ENCODE results near the gene MAPRE3.

MAPRE3 gene

DNA sequence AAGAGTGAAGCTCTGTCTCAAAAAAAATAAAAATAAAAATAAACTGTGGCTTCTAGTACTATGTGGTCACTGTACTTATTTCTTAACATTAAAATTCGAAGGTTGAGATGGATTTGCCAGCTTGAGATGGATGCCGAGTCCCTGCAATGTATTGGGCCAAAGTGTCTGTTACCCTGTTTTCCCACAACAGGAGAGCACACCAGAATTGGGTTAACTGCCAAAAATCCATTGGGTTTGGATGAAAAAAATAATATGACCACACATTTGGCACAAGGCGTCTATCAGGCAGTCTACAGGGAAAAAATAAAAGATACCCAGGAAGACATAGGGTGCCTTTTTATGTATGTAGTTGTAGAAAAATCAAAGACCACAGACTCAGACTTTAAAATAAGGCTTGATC lies 19.2 kb upstream of the MAPRE3 start:
- no peak for DNase-seq

DNA sequence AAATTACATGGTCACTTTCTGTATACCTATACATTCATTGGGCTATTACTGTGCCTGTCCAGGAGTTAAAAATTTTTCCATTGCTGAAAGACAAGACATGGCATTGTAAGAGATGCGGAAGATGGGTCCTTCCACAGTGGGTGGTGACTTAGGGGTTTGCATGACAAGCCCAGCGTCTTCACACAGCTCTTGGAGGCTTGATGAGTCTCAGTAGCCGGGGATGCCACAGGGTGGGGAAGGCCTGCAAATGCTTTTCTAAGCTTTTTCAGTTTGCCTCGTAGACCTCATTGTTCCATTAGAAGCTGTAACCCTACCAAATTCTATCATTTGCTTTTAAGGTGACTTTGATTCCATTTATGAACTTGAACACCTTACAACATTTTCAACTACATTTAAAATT lies 18.1 kb upstream of the MAPRE3 start:
- DNase-seq: peak; percentile 36

DNA sequence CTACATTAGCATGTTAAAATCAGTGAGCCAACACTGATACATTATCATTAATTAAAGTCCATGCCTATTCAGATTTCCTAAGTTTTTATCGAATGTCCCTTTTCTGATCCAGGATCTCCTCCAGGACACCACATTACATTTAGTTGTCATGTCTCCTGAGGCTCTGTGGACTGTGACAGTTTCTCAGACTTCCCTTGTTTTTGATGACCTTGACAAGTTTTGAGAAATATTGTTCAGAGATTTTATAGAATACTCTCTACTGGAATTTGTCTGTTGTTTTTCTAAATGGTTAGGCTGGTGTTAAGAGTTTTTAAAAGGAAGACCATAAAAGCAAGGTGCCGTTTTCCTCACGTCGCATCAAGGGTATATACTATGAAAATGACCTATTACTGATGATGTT lies 16.3 kb upstream of the MAPRE3 start:
- no peak for DNase-seq

DNA sequence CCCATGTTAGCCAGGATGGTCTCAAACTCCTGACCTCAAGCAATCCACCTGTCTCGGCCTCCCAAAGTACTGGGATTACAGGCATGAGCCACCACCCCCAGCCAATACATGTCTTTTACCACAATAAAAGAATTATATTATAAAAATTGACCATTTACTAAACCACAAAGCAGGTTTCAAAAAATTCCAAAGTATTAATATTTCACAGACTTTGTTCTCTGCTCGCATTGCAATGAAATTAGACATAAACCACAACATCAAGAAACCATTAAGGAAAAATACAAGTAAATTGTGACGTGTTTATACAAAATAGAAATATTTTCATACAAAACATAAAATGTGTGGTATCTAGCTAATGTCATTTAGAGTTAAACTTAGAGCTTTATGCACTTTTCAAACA lies 13.4 kb upstream of the MAPRE3 start:
- no peak for DNase-seq

DNA sequence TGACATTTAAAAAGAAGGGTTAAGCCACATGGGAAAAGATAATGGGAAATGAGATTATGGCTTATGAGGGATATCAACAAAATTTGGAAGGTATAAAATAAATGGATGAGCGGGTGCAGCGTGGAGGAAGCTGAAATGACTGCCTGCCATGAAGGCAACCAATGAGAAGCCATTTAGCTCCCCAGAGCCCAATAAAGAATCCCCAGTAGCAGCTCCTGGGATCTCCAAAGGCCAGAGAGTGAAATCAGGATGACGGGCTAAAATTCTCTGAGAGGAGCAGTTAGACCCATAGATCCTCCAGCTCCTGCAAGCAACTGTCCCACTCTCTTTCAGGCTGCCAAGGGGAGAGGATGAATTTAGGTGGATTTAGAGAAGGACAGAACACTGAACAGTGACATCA lies 12.9 kb upstream of the MAPRE3 start:
- DNase-seq: peak; percentile 15

DNA sequence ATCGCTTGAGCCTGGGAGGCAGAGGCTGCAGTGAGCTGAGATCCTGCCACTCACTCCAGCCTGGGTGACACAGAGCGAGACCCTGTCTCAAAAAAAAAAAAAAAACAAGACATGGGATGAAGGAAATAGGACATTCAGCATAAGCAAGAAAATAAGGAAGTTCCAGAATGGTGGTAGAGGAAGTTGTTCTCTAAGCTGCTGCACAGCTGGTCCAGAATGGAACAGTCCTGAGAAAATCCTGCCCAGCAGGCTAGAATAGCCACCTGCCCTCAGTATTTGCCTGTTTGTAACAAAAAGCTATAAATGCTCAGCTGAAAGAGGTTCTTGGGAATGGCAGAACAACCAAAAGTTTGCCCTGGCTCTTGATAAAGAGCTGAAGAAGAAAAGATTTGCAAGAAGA lies 11.1 kb upstream of the MAPRE3 start:
- no peak for DNase-seq

DNA sequence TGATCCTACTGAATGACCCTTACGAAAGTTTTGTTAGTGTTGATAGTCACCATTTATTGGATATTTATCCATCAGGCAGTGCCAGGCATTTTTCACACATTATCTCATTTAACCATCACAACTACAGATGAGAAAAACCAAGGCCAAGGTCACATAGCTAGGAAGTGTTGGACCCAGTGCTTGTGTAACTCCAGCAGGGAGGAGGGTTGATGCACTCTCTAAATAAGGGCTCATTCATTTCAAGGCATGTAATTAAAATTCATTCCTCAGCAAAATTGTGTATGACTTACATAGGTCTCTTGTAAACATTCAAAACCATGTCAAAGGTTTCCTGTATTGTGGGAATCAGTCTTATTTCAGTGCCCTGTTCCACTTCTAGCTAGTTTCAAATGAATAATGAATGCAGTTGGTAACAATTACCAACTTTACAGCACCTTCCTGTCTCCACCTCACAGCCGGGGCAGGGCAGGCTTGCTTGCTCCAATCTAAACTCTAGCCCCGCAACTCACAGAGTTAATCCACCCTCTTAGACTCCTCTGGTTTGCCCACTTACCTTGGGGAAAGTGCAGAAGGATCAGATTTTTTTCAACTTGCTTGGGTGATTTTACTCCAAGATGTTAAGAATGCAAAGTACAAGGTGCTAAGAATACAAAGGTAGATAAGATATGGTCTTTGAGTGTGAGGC lies 5.8 kb upstream of the MAPRE3 start:
- DNase-seq: no peak

DNA sequence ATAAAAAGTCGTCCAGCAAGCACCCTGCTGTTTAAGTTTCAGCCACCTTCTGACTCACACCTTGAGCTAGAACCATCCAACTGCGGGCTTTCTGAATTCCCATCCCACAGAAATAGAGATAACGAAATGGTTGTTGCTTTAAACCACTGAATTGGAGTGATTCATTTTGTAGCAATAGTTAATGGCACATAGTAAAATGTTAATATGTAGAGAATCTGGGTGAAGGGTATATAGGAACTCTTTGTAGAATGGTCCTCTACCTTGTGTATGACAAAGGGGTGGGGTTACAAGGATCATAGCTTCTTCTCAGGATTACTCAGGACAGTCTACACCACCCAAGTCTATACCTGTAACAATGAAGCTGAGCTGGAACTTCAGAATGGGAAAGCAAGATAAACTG lies 2.4 kb upstream of the MAPRE3 start:
- no peak for DNase-seq

DNA sequence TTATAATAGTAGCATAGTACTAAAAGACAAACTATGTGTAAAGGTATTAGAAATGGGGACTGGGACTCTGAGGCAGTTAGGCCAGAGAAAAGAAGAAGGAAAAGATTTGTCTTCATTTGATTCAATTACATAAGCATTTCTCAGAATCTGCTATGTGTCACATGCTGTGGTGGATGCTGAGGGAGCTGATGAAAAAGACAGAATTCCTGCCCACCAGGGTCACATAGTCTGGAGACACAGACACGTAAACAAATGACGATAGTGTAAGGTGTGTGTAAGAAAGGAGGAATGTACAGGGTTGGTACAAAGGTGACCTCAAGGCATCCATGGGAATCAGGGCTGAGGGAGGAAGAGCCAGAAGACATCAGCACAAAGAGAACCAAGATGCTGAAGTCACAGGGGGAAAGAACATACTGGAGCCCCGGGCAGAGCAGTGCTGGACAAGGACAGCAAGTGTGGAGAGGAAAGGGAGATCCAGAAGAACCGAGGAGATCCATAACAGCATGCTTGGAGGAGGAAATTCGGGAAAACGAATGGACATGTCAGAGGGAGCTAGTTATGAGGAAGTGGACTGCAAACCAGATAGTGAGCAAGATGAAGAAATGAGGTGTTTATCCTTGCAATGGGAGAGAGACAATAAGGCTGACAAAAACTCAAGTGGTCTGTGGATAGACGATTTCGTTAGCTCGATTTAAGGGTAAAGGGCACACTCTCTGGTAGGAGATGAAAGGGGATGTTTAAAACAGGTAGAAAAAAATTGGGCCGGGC lies 1.2 kb upstream of the MAPRE3 start:
- no peak for DNase-seq

DNA sequence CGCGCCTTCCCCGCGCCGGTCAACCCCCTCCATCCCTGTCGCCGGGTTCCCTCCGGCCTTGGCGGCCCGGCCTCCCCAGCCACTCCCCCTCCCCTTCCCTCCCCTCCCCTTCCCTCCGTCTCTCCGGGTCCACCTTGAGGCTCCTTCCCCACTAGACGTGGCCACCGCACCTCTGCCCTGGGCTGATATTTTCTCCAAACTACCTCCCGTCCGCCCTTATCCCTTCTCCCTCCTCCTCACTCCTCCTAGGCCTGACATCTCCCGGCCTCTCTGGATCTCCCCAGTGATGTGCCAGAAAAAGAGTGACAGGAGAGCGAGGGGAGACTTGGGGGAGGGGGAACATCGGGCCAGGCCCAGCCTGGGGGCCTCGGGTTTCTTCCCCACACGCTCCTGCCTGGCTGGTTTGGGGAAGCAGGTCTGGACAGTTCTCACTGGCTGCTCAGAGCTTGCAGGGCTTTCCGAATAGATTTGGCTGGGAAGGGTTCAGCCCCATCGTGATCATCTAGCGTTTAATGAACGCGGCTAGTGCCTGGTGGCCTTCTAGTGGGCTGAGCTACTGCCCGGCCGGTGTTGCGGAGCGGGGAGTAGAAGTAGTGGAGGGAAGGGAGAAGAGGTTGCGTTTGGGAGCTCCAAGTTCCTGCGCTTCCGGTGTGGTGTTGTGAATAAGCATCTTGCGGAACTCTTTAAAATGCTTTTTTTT lies 641 bp downstream of the MAPRE3 start:
- no peak for DNase-seq

DNA sequence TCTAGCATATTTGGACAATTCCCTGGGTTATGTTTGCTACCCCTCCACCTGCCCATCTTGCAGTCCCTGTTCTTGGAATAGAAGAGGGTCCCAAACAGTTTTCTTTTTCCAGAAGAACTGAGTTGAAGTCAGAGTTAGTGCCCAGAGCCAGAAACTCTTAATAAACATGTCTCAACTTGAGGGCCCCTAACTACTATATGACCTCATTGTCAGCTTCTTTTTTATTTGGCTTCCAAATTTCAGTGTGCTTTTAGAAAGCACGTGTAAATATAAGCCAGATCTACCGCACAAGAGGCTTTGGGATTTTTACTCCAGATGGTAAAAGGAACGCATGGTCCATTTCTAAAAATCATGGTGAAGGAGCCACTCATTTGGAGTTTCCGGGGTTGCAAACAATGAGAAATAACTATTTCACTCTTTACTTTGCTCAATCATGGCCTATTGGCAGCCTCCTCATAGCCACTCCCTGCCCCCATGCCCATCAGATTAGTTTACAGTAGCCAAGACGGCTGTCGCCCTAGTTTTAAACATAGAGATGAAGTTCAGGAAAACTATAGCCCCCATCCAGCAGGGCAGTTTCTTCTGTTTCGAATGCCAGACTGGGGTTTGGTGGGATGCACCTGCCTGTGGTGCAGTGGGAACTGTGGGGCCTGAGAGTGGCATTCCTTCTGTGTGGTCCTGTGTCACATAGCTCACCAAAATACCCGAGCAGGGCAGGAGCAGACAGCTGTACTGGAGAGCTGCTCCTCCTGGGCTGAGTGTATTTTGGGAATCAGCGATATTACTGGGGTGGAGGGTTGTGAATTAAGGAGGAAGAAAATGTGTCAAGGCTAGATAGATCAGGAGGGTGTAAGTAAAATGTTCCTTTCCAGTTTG lies 1.7 kb downstream of the MAPRE3 start:
- no peak for DNase-seq

DNA sequence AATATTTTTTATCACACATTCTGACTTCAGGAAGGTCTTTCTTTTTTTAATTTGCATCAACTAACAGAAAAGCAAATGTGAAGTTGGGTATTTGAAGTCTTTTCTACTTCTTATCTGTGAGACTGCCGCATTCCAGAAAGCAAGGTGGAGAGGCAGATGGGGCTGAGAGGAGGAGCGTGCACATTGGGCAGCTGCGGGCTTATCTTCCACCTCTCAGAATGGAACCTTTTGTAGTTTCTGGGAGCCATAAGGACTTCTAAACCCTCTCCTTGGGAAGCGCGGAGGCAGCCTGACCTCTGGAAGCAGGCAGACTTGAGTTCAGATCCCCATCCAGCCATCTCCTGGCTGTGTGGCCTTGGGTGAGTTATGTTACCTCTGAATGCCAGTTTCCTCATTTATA lies 3.9 kb downstream of the MAPRE3 start:
- no peak for DNase-seq

DNA sequence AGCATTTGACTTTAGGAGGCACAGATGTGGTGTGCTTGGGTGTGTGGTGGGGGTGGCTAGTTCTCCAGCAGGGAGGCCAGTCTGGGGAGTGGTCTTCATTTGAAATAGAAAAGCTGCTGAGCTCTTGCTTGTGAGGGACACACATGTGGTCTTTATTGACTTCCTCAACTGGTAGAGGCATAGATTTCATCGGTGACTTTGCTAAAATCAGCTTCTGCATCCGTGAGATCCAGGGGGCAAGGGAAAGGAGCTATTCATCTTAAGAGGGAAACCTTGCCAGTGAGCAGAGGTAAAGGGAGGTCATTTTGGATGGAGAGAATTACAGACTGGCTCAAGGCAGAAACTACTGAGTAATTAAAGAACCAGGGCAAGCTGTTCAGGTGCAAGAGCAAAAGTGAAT lies 4.7 kb downstream of the MAPRE3 start:
- no peak for DNase-seq

DNA sequence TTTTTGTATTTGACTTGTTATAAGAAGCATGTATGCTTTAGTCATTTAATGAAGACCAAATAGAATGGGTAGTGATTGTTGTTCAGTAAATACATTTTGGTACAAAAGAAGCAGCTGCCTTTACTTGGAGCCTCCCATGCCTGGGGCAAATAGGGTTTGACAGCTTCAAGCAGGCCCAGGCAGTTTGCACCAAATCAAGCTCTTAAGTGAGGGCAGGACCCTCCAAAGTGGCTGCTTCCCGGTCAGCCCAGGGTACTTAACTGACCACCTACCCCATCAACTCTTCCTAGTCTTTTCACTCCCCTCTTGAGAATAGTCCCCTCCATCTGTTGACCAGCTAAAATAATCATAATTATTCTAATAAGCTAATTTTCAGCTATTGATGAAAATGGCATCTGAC lies 5.2 kb downstream of the MAPRE3 start:
- no peak for DNase-seq

DNA sequence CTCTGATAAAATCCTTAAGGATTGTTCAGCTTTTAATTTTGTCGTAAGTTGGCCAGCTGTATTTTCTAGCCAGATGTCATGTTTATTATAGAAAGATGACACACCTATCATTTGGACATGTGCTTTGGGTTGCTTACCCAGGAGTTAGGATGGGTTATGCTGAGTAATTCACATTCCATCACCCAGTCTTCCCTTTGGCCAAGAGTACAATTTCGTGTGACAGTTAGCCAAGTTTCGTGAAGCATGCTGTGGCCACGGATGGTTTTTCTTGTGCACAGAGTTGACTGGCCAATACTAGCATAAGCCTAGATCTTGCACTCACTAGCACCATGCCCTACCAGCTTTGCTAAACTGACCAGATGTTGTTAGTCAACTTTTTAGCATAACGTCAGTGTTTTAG lies 5.8 kb downstream of the MAPRE3 start:
- DNase-seq: no peak

DNA sequence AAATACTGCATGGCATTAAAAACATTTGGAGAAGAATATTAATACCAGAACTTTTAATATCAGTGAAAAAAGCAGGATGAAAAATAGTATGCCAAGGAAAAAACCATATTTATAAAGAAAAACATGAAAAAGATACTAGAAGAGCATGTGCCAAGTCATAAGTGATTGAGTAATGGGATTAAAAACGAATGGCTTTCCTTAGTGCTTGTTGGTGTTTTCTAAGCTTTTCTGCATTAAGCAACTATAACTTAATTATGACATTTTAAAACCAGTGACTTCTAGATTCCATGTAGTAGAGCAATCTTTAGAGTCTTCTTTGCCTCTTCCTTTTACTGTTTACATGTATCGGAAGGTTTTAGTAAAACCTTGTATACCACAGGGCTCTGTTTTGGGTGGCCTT lies 6.6 kb downstream of the MAPRE3 start:
- no peak for DNase-seq

DNA sequence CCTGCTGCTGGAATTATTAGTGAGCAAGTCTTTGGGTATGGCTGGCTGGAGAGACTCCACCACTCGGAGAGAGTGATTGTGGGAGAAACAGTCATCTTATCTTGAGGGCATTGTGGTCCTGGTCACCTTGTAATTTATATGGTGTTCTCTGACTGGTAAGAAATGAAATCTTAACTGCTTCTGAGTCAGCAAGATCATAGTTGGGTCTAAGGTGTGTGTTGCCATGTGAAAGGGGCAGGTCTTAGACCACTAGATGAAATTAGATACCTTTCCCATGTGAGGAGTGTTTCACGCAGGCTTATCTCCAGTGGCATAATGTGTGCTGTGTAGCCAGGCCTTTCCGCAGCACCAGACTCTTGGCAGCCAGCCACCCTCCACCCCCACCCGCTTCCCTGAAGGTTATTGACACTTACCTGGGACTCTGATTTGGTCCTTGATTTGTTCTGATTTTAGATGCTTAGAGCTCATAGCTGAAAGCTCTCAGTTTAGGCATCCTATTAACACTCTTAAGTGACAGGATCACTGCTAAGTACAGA lies 7.7 kb downstream of the MAPRE3 start:
- DNase-seq: peak; percentile 80

DNA sequence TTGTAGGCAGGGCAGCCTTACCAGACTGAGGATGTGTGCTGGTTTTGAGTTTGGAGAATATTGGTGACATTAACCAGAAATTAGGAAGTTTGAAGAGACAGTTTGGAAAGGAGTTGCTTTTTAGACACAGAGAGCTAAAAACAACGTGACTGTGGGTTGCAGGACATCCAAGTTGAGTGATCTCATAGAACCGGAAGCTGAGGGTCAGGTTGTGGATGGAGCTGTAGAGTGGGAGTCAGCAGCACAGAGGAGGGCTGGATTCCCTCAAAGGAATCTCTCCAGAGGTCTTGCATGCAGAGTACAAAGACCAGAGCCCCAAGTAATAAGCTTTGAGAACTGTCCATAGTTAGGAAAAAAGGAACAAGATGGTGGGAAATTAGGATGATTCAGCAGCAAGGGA lies 9.3 kb downstream of the MAPRE3 start:
- DNase-seq: no peak

DNA sequence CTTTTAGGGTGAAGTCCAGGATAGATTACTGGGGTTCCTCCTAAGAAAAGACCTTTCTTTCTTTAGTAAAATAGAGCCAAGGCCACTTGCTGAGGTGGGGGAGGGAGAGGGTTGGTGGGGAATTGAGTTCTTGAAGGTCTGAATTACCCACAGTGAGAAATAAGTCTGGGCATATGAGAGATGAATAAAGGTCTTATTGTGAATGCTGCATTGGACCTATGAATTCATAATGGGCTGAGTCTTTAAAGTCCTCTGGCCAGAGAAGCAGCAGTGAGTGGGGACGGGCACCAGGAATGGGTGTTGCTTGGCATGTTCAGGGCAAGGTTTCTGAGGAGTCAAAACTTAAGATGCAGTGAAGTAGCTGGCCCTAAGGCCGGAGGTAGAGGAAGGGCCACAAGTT lies 10.5 kb downstream of the MAPRE3 start:
- no peak for DNase-seq

DNA sequence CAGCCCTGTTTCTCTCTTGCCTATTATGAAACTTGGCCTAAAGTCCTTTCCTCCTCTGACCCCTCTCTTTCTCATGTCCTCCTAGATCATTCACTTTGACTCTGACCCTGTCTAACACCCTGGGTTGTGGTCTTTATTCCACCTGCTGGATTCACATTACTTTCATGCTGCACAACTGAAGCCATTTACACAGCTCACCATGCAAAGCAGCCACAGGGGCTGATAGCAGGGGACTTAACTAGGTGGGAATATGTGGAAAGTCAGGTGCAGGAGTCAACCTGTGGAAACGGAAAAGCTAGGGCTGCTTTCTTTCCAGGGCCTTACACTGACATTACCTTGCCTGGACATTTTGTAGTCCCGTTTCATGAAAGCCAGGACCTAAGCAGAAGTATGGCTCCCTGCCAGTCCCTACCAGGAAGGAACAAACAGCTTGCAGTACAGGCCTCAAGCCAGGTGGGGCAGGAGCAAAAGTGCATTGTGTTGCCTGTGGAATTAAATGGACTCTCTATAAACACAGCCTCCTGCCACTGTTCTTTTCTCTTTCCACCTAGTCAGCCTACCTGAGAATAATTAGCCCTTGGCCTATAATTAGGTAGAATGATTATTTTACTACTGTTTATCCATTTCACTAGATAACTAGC lies 11.8 kb downstream of the MAPRE3 start:
- DNase-seq: peak; percentile 84

DNA sequence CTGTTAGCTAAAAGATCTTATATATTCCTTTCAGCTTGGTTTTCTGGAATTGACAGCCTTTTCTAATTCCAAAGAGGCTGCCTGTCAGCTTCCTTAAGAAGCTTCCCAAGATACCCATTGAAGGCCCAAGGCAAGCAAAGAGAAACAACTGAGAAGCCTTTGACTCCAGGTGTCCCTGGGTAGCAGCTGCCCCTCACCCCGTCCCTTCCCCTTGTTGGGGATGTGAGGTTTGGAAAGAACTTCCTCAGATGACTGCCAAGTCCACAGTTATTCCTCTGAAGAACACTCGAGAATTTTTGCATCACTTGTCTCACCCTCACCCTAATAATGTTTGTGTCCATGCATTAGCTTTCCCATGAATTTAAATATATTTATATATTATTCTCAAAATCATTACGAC lies 13.3 kb downstream of the MAPRE3 start:
- DNase-seq: no peak

DNA sequence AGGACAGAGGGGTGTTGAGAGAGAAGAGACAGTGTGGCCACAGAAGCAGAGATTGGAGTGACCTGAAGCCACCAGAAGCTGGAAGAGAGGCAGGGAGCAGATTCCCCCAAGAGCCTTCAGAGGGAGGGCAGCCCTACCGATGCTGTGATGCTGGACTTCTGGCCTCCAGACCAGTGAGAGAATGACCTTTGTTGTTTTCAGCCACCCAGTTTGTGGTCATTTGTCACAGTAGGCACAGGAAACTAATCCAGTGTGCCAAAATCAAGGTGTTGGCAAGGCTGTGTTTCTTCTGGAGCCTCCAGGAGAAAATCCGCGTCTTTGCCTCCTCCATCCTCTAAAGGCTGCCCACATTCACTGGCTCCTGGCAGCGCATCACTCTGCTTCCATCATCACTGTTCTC lies 15.4 kb downstream of the MAPRE3 start:
- DNase-seq: no peak
